GM21619 (cell line): ENCODE measurements around the gene TAGAP.
"Not testable (repeated sequence)": the region's sequence is repeated elsewhere in the genome, so short reads cannot be mapped to it uniquely, and the experiment has no call there.

Source experiments
- ATAC-seq: cut with Tn5 transposase; IDR thresholded peaks from one replicate; pipeline ENCODE4 v1.9.1; 2021; ENCODE audit not compliant: unreplicated experiment

Gene TAGAP

GRCh38 chr6:159013229-159013628, 31.6 kb downstream of the TAGAP start:
- no peak for ATAC-seq

GRCh38 chr6:159012201-159012600, 32.6 kb downstream of the TAGAP start:
- ATAC-seq = no peak

GRCh38 chr6:159010037-159010612, 34.7 kb downstream of the TAGAP start:
- not testable (repeated sequence) for ATAC-seq

DNA sequence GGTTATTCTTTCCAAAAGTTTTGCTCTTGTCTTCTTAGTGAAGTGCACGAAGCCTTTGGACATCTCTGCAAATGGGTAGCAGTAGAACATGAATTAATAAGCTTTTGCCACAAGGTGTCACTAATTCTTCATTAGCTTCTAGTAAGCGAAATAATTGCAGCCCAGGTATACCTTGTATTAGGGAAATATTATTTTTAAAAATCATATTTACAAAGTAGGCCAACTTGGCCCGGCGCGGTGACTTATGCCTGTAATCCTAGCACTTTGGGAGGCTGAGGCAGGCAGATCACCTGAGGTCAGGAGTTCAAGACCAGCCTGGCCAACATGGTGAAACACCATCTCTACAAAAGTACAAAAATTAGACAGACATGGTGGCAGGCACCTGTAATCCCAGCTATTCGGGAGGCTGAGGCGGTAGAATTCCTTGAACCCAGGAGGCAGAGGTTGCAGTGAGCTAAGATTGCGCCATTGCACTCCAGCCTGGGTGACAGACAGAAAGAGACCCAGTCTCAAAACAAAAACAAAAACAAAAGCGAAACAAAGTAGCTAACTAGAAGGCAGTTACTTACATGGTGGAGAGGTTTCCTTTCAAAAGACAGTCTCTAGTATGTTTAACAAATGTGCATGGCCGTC, 36.0 kb downstream of the TAGAP start:
- ATAC-seq = no peak

DNA sequence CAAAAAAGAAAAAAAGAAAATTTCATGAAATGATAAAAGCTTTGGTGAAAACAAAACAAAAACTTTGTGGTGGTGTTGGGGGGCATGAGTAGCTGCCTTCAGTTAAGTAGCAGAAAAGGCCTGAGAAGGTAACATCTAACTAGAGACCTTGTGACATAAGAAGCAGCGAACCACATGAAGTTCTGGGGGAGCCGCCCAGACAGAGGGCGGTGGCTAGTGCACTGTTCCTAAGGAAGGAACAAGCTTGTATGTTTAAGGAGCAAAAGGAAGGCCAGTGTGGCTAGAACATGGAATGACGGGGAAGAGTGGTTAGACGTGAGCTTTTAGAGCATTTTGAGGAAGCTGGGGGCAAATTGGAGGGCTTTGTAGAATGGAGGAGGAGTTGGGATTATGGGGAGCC, 37.3 kb downstream of the TAGAP start:
- no peak for ATAC-seq

DNA sequence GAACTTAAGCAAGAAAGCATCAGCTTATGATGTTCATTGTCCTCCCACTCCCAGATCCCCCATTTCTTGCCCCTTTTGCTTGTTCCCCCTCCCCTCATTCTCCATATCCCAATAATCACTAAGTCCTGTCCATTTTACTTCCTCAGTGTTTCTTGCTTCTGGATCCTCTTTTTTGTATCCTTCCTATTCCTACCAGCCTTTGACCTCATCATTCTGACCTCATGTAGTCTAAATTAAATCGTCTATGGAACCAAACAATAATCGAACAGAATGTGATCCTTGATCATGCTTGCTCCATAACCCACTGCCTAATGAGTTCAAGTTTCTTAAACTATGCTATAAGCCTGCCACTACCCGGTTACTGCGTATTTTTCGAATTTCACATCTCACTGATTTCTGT, 39.4 kb downstream of the TAGAP start:
- no peak for ATAC-seq

GRCh38 chr6:159004592-159004991, 40.2 kb downstream of the TAGAP start:
- ATAC-seq = no peak

- no peak for ATAC-seq
Observed at GRCh38 chr6:159002432-159003155, 42.2 kb downstream of the TAGAP start.

DNA sequence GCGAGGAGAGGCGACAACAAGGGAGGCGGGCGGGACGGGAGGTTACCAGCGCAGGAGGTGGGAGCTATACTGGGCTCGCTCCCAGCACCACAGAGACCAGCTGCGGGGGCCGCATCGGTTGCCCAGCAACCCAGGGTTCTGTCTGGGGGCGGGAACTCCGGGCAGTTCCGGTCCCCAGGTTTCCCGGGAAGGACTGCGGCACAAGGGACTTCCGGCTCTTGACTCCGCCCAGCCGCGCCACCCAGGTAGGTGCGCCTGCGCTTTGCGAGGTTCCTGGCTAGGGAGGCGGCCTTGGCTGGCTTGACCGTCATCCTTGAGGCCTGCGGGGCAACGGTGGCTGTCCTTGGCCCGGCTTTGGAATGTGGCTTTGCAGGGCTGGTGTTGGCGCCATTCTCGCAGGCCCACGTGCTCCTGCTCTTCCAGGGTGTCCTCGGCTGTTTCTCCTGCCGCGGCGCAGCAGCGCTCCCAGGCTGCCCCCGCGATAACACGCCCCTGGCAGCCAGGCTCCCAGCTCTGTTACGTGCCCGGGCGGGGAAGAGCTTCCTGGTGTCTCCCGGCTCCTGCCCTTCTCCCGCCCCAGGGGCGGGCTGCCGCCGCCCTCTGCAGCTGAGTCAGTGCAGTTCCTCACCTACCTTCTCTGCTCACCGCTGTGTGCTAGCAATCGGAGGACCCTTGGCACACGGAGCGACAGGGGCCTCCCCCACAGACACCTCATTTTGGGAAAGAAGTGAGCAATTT, 45.0 kb downstream of the TAGAP start, which contains the start of gene RSPH3:
Gene RSPH3, minus strand, starts transcription at position 537 of the 738 bp plus-strand sequence. CDS start 652 bp downstream, outside the sequence.
- peak; percentile 92 for ATAC-seq

- ATAC-seq = peak; percentile 19
Observed at GRCh38 chr6:158999154-158999665, 45.6 kb downstream of the TAGAP start.

- no peak for ATAC-seq
Observed at GRCh38 chr6:158996856-158997255, 47.9 kb downstream of the TAGAP start.

DNA sequence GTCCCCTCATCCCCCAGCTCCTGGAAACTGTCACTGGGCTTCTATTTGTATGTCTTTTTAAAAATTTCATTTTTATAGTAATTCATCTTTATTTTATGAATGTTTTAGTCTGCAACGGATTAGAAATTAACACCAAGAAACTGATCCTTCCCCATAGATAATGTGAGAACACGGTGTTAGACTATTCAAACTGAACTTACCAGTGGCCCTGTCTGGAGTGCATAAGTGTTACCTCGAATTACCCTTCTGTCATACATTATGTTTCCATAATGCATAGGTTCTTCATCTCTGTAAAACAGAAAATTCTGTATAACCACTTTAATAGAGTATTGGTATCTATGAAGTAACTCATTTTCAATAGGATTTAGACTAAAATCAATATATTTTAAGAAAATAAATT, 51.2 kb downstream of the TAGAP start:
- ATAC-seq = no peak

GRCh38 chr6:158991017-158991723, 53.6 kb downstream of the TAGAP start:
- no peak for ATAC-seq

GRCh38 chr6:158989711-158990110, 55.1 kb downstream of the TAGAP start:
- ATAC-seq = not testable (repeated sequence)

DNA sequence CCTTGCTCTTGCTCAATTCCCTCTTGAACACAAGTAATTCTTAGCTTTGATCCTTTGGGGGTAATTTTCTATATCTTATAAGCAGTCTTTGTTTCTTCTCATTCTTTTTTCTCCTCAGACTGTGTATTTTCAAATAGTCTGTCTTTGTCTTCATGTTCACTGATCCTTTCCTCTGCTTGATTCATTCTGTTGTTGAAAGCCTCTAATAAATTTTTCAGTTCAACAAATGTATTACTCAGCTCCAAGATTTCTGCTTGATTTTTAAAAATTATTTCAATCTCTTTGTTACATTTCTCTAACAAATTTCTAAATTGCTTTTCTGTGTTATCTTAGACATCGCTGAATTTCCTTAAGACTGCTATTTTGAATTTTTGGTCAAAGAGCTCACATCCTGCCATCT, 56.3 kb downstream of the TAGAP start:
- no peak for ATAC-seq

GRCh38 chr6:158987657-158988056, 57.1 kb downstream of the TAGAP start:
- no peak for ATAC-seq
